ENCODE data around the gene PLEKHO1.
"Not testable (repeated sequence)": the region's sequence is repeated elsewhere in the genome, so short reads cannot be mapped to it uniquely, and the experiment has no call there.

Gene PLEKHO1, protein sequence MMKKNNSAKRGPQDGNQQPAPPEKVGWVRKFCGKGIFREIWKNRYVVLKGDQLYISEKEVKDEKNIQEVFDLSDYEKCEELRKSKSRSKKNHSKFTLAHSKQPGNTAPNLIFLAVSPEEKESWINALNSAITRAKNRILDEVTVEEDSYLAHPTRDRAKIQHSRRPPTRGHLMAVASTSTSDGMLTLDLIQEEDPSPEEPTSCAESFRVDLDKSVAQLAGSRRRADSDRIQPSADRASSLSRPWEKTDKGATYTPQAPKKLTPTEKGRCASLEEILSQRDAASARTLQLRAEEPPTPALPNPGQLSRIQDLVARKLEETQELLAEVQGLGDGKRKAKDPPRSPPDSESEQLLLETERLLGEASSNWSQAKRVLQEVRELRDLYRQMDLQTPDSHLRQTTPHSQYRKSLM

DNA sequence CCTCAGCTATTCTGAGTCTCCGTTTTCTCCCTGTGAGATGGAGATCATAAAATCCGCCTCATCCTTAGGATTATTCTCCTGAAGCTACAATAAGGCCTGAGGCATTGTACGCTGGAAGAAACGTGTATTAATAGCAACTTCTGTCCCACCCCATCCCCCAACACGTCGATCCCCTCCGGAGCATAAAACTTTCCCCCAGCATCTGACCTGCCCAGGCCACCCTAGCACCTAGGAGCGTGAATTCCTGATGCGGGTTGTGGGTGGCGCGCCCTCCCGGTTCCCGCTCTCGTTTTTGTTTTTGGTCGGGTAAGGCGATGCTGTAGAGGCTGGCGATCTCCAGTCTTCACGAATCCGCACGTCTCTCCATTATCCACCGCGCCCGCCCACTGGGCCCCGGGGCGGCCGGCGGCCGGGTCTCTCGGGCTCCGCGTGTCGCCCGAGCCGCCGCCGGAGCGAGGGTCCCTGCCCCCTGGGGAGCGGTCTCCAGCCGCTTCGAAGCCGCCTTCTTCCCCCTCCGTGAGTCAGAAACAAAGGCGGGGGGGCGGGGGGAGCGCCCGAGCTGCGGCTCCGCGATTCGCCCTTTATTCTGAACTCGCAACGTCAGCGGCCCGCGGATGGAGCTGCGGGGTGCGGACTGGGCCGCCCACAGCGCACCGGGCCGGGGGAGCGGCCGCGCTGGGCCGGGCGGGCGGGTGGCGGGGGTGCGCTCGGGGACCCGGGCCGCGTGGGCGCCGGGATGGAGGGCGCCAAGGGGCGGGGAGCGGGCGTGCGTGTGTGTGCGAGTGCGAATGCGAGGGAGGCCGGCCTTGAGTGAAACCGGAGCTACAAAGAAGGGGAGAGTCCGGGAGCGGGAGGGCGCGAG, at the start of gene PLEKHO1:
Gene PLEKHO1, plus strand, starts transcription at position 646 of the 862 bp plus-strand sequence. CDS start 342 bp downstream, outside the sequence.
- FAIRE-seq, result no peak

DNA sequence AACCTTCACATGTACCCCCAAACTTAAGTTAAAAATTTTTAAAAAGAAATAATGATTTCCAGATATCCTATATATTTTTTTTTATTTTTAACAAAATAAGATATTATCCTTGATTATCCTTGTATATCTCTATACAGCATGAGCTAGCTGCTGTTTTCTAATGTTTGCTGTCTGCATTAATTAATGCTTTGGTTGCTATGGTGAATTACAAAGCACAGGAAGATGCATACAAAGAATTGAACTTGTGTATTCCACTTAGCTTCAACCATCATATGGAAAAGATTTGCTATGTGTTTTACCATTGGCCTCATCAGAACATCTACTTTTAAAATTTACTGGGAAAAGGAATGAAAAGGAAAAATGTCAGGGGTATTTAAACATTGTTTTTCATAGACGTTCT, 46.7 kb upstream of the PLEKHO1 start:
- FAIRE-seq, result no peak

DNA sequence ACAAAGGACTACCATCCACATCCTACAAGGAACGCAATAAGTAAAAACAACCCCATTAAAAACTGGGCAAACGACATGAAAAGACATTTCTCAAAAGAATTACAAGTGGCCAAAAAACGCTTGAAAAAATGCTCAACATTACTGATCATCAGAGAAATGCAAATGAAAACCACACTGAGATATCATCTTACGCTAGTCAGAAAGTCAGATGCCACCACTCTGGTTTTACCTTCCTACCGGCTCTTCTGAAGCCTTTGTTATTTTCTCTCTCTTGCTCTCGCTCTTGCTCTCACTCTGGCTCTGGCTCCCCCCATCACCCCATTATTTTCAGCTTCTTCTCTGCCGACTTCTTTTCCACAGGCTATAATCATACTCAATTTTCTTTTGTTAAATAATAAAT, 43.4 kb upstream of the PLEKHO1 start:
- no peak for FAIRE-seq

DNA sequence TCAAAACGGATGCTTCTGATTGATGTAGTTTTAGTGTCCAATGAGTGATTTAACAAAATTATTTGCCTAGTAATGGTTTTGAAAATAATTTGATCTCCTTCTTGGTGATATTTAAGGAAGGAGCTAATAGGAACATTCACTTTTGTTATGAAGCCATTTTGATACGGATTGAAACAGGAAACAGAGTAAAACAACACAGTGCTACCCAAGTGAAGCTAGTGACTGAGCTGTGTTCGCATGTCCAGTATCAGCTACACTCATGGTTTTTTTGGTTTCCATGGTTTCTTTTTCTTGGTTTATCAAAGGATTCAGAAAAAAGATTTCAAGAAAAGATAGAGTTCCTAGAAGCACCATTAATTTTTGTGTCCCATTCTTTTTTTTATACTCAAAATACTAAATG, 40.1 kb upstream of the PLEKHO1 start:
- FAIRE-seq, result no peak

DNA sequence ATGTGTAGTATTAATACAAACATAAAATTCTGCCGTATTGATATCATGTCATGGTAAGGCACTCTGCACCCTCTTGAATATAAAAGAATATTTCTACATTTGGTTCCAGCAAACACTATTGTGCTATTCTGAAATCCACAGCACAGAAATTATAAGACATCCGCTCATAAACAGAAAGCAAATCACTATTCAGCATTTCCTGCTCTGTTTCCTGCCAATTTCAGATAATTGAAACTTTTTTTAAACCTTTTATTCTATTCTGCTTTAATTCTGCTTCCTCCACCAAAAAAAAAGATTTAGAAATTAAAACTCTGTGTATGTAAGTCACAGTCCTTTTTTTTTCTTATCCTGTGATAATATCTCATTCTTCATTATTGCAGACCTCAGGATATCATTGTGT, 39.6 kb upstream of the PLEKHO1 start:
- FAIRE-seq, result no peak

DNA sequence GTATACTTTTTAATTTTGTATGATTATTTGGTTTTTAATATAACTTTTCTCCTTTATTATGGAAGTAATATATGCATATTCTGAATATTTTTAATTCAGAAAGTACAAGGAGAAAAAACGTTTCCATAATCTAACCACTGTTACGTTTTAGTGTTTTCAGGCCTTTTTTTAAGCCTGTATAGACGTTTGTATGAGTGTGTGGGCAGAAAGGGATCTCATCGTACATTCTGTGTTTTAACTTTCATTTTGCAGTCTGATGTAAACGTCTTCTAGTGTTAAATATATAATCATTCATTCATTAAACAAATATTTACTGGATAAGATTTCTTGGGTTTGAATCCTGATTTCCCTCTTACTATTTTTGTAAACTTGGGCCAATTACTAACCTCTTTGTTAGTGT, 38.0 kb upstream of the PLEKHO1 start:
- FAIRE-seq, result no peak

DNA sequence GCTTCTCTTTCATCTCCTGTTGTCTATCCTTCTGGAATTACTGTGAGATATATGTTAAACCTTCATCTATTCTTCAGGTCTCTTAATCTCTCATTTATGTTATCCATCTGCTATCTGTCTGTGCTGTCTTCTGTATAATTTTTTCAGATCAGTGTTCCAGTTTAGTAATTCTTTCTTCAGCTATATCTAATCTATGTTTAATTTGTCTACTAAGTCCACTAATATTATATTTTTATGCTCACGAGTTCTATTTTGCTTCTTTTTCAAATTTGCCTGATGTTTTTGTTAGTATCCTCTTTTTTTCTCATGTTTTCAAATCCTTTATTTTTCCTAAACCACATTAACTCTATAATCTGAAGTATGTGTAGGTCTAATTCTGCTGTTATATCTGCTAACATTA, 34.6 kb upstream of the PLEKHO1 start:
- FAIRE-seq, result no peak

DNA sequence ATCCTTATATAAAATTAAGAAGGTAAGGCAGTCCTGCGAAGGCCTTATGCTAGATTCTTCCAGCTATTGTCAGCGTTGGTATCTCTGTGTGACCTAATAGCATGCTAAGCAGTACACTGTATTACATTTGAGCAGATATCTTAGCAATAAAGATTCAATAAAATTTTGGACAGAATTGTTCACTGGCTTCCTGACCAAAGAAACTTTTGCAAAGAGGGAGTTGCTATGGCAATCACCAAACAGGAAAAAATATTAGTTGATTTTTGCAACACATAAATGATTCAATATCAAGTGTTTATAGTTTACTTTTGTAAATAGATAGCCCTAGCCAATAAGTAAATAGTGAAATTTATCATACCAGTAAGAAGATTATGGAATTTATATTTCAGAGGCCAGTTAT, 31.0 kb upstream of the PLEKHO1 start:
- FAIRE-seq, result no peak

DNA sequence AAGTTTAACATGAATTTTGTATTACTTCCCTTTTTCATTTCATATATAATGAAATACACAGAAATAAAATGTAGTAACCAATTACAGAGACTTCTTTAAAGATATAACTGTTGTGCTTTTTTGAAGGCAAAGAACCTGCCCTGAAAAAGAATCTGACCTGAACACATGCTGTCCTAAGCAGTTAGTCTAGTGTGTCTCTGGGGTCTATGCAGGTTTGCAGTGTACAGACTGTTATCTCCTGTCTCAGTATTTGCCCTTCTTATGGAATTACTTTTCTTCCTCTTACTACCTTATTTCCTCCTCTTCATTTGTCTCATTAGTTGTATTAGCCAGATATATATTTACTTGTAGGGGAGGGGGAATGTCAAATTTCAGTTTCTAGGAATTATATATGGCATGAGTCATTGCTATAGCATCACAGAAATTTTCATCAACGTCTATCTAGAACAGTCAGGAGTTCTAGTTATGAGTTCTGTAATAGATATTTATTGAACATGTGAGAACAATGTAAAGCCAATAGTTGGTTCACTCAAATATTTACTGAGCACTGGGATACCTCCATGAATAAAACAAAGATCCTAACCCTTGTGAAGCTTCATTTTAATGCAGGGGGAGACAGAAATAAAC, 28.4 kb upstream of the PLEKHO1 start:
- no peak for FAIRE-seq

DNA sequence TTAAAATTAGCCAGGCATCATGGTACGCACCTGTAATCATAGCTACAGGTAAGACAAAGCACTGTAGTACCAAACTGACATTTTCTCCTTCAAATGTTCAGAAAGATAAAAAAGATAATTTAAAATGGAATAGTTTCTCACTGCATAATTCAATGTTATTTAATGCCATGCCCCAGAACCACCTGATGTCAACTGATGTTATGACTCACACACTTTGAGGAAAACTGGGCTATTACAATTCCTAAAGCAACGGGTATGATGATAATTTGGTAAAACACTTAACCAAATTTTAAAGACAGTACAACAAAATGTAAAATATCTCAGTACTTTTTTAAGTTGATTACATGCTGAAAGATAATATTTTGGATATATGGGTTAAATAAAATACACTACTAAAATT, 22.9 kb upstream of the PLEKHO1 start:
- FAIRE-seq, result no peak

DNA sequence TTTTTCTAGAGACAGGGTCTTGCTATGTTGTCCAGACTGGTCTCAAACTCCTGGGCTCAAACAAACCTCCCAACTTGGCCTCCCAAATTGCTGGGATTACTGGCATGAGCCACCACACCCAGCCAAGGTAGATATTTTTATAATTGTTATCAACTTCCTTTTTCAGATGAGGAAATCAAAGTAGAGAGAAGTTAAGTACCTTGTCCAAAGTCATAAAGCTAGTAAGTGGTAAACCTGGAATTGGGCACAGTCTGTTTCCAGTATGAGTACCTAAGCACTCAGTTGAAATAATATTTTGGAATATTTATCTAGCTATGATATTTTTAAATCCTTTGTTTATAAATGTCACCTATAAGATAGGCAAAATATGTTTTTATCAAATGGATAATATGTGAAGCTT, 22.3 kb upstream of the PLEKHO1 start:
- FAIRE-seq, result no peak

DNA sequence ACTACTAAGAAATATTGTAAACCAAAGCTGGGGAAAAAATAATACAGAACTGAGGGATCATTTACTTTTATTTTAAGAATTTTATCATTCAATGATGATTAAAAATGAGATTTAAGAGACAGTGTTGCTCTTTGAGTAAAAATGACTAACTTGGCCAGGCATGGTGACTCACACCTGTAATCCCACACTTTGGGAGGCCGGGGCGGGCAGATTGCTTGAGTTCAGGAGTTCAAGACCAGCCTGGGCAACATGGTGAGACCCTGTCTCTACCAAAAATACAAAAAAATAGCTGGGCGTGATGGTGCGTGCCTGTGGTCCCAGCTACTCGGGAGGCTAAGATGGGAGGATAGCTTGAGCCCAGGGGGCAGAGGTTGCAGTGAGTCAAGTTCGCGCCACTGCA, 21.8 kb upstream of the PLEKHO1 start:
- FAIRE-seq, result no peak

DNA sequence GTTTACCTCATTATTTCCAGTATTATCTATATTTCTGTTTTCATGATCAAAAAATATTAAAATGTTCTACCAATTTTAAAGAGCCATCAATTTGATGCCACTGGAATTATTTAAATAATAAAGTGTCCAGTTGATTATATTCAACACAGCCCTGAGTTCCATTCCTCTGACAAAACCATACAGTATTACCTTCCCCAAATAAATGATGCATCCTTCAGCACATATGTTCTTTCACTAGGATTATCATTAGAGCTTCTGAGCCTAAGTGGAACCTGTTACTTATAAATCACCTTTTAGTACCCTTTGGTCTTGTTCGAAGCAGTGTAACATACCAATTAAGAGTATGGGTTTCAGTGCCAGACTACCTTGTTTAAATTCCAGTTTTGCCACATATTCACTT, 17.3 kb upstream of the PLEKHO1 start:
- FAIRE-seq, result no peak

DNA sequence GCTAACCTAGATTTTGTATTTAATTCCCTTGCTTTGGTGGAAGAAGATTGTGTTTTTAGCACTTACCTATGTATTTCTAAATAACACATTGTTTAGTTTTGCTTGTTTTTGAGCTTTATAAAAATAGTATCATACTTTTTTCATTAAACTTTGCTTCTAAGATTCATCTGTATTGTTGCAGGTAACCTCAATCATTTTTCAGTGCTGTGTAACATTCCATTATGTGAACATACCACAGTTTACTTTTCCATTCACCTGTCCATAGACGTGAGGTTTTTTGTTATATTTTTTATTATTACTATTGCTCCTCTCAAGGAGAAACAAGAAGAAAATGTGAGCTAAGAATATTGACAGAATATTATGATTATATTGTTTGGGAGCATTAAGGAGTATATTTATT, 15.2 kb upstream of the PLEKHO1 start:
- no peak for FAIRE-seq

DNA sequence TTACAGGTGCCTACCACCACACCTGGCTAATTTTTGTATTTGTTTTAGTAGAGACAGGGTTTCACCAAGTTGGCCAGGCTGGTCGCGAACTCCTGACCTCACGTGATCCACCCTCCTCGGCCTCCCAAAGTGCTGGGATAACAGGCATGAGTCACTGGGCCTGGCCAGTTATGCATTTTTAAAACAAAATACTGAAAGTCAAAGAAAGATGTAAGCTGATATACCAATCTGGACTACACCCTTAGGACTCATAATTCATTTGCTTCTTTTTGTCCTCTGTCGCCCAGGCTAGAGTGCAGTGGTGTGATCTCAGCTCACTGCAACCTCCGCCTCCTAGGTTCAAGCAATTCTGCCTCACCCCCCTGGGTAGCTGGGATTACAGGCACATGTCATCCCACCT, 14.3 kb upstream of the PLEKHO1 start:
- not testable (repeated sequence) for FAIRE-seq

DNA sequence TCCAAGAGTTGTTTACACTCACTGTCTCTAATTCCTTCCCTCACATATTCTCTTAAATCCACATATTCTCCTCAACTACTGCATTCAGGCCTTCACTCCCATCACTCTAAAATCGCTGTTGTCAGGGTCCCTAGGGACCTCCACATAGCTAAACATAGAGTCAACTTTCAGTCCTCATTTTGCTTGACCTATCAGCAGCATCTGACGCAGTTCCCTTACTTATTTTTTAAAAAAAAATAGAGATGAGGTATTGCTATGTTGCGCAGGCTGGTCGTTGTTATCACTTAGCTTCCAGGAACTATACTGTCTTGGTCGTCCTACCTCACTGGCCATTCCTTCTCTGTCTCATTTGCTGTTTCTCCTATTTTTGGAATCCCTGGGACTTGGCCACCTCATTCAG, 11.7 kb upstream of the PLEKHO1 start:
- no peak for FAIRE-seq

DNA sequence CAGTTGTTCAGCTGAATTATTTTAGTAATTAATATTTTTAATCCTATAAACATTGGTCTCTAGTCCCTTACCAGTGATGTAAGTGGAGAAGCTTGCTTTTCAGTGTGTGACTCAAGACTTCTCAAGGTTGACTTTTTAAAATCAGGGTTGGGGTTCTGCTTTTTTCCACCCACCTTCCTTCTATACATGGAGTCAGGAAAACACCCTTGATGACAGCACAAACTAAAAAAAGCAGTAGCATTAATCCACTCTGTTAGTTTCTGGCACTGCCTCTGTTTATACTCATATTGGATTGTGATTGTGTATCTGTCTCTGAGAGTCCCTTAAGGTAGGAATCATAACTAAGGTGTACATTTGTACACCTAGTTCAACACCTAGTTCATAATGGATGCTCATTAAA, 8.3 kb upstream of the PLEKHO1 start:
- FAIRE-seq, result no peak

DNA sequence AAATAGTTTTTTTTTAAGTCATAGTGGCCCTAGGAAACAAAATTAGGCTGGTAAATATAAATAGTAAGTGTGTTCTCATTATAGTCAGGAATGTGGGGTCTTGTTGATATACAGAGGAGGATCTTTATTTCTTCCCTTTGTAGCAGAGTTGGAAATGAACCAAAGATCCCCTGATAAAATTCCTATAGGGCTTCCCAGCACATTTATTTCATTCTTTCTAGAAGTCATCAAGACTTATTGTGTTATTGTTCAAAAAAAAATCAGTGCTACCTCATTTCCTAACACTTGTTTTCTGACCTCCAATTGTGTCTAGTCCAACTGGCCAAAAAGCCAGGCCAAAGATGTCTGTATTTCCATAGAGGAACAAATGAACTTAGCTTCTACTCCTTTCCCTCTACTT, 7.6 kb upstream of the PLEKHO1 start:
- FAIRE-seq, result no peak

DNA sequence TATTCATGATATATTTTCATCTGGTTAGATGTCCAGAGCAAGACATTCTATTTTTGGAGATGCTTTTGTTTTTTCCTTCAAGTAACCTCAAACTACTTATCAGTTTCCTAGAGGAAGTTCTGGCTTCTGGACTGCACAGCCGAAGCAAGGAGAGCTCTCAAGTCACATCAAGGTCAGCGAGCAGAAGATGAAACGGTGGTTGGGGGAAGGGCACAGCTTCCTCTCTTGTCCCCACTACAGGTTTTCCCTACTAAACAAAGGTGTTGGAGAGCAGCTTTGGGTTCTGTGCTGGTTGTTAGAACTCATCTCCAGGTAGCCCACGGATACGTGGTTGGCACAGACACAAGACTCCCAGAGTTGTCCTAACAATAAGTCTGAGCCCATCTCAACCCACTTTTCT, 5.1 kb upstream of the PLEKHO1 start:
- no peak for FAIRE-seq

DNA sequence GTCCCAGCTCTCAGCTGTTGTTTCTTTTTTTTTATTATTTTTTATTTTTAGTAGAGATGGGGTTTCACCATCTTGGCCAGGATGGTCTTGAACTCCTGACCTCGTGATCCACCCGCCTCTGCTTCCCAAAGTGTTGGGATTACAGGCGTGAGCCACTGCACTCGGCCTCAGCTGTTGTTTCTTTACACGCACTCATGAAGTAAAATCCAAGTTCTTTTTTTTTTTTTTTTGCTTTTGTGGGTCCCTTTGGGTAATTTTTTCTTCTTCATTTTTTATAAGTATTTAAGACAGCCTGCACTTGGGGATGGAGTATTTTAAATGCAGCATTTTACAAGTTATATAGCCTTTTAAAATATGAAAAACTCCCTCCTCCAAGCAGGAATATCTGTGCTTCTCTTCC, 3.7 kb upstream of the PLEKHO1 start:
- FAIRE-seq, result not testable (repeated sequence)

DNA sequence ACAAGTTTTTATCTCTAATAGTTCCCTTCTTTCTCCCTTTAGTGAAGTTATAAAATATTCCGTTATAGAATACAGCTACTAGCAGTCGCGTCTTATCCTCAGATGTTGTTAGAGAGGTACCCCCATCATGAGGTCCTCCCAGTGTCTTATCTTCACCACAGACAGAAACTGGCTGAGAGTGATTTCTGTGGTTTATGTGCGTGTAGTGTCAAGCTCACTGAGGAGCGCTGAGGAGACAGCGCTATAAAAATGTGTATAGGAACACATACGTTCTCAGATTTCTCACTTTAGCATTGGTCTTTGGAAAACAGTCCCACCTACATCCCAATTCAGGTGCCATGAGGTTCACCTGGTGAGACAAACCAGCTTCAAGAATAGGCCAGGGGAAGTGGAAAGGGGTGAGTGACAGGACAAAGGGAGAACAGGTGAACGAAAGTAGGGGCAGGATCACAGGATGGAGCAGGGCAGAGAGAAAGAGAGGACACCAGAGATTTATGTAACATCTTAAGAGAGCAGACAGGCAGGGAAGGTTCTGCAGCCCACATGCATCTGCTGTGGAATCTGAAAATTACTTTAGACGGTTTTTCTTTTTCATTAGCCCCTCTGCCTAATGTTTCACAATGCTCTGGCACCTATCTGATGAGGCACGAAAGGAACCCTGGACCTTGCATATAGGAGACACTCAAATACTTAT, 2.7 kb upstream of the PLEKHO1 start:
- no peak for FAIRE-seq

DNA sequence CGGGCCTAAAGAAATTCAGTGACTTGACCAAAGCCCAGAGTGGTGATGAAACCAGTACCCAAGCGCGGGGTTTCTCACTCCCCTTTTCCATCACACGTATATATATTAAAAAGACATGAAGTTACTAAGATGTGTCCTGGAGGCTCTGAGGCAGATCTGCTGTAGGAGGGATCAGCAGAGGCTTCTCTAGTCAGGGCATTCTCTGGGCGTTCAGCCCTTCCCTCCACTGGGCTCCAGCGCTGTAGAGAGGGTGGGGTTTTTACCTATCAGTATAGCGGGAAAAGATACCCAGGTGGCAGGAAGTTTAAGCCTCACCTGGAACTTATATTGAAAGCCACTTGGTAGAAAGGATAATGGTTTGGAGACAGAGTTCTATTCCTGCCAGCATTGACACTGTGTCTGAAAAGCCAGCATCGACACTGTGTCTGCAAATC, 862 bp upstream of the PLEKHO1 start:
- no peak for FAIRE-seq

All from A204.1 (cell line).